Colonic mucosa (tissue), 4 donors: ENCODE results near the gene CD276. TPM values are rescaled to one million over a fixed set of nuclear protein-coding genes. Genes with fewer than 3 reads are reported as not detected.
"Not testable (repeated sequence)": the region's sequence is repeated elsewhere in the genome, so short reads cannot be mapped to it uniquely, and the experiment has no call there.

Experiments
- DNase-seq: peaks from one replicate; pipeline ENCODE4 v3.0.0-alpha.2; 2020
- H3K27ac ChIP-seq: fragments of 200-600 bp; one replicate; pipeline ENCODE4 v1.8.0; 2021
- H3K27me3 ChIP-seq: fragments of 200-600 bp; one replicate; pipeline ENCODE4 v1.8.0; 2021
- H3K36me3 ChIP-seq: fragments of 200-600 bp; one replicate; pipeline ENCODE4 v1.8.0; 2021
- H3K4me1 ChIP-seq: fragments of 200-600 bp; one replicate; pipeline ENCODE4 v1.8.0; 2021; ENCODE audit warnings: mild to moderate bottlenecking
- H3K4me3 ChIP-seq: fragments of 200-600 bp; one replicate; pipeline ENCODE4 v1.8.0; 2021
- H3K9ac ChIP-seq, 2 donors: one replicate each; pipeline ENCODE4 v1.7.0; 2013; ENCODE audit warnings: control low read depth in 2 of 2, low read depth in 2 of 2, low read length in 2 of 2
- H3K9me3 ChIP-seq: fragments of 200-600 bp; one replicate; pipeline ENCODE4 v1.8.0; 2021
- intact Hi-C: fragments of 100-400 bp; cut with DNase I; formaldehyde crosslinking; loops from one replicate; pipeline ENCODE4 v1.14.1; 2022
- total RNA-seq, 2 donors: library from RNA; stranded (reverse); fragmentation: NEBNext Ultra II Directional in 1 of 2; extraction: Animal tissue kit (Norgen Biotek cat#: 25700) in 1 of 2; gene quantifications; one replicate each; pipeline ENCODE4 v1.2.1, GENCODE V29; 2021
- TF ChIP-seq, protein P1 (sequence below): fragments of 200-600 bp; IDR thresholded peaks from one replicate; pipeline ENCODE4 v1.8.0; 2022; ENCODE audit warnings: antibody characterized with exemption, mild to moderate bottlenecking
- donor health status: healthy.
- donor health status: DM: no; HTN: no; CAD: no.
- donor health status: DM: no; HTN: no; CAD: no.

CD276 gene
- total RNA-seq, 2 donors from 2014 or later: 45.2 to 49.9 TPM

DNA sequence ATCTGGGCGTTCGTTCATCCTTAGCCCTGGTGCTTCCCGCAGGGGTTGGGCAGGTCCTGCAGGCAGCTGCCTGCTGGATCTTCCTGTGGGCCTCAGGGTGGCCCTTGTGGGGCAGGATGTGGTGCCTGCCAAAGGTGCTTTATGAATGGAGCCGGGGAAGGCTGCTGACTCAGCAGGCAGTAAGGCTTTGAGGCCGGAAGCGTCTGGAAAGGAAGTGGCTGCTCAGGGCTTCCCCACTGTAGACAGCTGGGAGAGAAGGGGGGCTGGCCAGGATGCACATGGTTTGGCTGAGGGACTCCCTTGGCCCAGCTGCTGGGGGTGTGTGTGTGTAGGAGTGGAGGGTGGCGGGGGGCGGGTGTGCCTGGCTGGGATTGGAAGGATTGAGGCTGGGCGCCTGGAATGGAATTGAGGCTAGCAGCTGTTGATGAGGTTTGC, 12.9 kb downstream of the CD276 start:
- peak overlapping the region; percentile 1 for H3K27ac ChIP-seq
- no peaks in the 10 kb centered on the region for H3K36me3 ChIP-seq
- H3K4me1 ChIP-seq: no peaks in the 10 kb centered on the region
- TF ChIP-seq, protein P1, sequence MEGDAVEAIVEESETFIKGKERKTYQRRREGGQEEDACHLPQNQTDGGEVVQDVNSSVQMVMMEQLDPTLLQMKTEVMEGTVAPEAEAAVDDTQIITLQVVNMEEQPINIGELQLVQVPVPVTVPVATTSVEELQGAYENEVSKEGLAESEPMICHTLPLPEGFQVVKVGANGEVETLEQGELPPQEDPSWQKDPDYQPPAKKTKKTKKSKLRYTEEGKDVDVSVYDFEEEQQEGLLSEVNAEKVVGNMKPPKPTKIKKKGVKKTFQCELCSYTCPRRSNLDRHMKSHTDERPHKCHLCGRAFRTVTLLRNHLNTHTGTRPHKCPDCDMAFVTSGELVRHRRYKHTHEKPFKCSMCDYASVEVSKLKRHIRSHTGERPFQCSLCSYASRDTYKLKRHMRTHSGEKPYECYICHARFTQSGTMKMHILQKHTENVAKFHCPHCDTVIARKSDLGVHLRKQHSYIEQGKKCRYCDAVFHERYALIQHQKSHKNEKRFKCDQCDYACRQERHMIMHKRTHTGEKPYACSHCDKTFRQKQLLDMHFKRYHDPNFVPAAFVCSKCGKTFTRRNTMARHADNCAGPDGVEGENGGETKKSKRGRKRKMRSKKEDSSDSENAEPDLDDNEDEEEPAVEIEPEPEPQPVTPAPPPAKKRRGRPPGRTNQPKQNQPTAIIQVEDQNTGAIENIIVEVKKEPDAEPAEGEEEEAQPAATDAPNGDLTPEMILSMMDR: no peak
- no peaks in the 10 kb centered on the region for H3K9me3 ChIP-seq
- peak; percentile 78 for DNase-seq
- no peak overlapping the region for H3K4me3 ChIP-seq
- no peaks in the 10 kb centered on the region for H3K27me3 ChIP-seq
- intact Hi-C loops: loop anchor here (5.0 kb wide), 1 partner anchor 135 kb away; no protein-coding TSS in a partner anchor
- H3K9ac ChIP-seq: no peak overlapping the region

DNA sequence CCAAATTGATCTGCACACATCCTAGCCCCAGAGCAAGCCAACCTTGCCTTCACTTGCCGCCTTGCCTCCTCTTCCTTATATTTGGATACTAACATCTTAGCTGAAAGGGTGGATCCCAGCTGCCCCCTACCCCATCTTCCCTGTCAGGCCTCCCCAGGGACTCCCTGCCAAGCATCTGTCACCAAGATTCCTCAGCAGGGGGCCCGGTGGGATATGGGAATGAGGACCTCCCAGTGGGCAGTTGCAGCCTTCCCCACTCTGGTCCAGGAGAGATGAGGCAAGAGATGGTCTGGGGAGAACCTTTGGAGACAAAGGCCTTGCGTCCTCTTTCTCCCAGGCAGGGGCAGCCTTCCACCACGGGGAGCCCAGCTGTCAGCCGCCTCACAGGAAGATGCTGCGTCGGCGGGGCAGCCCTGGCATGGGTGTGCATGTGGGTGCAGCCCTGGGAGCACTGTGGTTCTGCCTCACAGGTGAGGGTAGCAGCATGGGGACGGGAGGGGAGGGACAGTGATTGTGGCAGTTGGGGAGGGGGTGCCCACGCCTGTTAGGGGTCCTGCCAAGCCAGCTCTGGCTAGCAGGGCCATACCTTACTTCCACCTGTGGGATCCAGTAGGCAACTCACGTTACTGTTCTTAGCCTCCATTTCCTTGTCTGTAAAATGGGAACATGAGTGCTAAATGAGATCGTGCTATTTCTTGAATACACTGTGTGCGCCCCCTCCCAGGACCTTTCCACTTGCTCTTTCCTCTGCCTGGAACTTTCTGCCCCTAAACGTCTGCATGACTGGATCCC, 15.3 kb downstream of the CD276 start:
- no peak for DNase-seq
- Histone ChIP-seq H3K4me3 (no peak overlapping the region), H3K27me3 (no peaks in the 10 kb centered on the region), H3K27ac (no peak overlapping the region), H3K4me1 (no peaks in the 10 kb centered on the region), H3K9me3 (no peaks in the 10 kb centered on the region), H3K36me3 (no peaks in the 10 kb centered on the region), H3K9ac (no peak overlapping the region)
- intact Hi-C loops: loop anchor here (2.0 to 10.0 kb wide), 4 partner anchors 23 to 395 kb away; no protein-coding TSS in a partner anchor
- TF ChIP-seq, protein P1: no peak

GRCh38 chr15:73700041-73700842, 16.1 kb downstream of the CD276 start:
- DNase-seq: peak; percentile 80
- Histone ChIP-seq H3K27me3 (no peaks in the 10 kb centered on the region), H3K4me1 (no peaks in the 10 kb centered on the region), H3K27ac (no peak overlapping the region), H3K9ac (no peak overlapping the region), H3K4me3 (no peak overlapping the region), H3K36me3 (no peaks in the 10 kb centered on the region), H3K9me3 (no peaks in the 10 kb centered on the region)
- intact Hi-C loops: loop anchor here (2.0 to 10.0 kb wide), 3 partner anchors 23 to 395 kb away; no protein-coding TSS in a partner anchor
- TF ChIP-seq, protein P1: peak; percentile 91

DNA sequence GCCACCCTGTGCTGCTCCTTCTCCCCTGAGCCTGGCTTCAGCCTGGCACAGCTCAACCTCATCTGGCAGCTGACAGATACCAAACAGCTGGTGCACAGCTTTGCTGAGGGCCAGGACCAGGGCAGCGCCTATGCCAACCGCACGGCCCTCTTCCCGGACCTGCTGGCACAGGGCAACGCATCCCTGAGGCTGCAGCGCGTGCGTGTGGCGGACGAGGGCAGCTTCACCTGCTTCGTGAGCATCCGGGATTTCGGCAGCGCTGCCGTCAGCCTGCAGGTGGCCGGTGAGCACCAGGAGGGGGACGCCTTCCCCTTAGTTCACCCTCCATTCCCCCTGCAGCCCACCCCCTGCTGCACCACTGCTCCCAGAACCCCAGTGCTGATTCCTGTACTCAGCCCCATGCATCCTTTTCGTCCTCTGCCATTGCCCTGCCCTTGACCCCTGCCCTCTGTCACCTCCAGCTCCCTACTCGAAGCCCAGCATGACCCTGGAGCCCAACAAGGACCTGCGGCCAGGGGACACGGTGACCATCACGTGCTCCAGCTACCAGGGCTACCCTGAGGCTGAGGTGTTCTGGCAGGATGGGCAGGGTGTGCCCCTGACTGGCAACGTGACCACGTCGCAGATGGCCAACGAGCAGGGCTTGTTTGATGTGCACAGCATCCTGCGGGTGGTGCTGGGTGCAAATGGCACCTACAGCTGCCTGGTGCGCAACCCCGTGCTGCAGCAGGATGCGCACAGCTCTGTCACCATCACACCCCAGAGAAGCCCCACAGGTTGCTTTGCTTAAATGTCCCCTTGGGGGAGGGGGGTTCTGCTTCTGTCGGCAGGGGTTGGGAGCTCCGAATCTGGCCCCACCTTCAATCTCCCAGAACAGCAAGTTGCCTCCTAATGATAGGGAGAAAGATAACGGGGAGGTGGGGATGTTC, 18.4 kb downstream of the CD276 start:
- H3K27ac ChIP-seq, H3K9ac ChIP-seq, DNase-seq, H3K9me3 ChIP-seq, H3K27me3 ChIP-seq, H3K4me3 ChIP-seq, H3K4me1 ChIP-seq, H3K36me3 ChIP-seq: not testable (repeated sequence)
- intact Hi-C loops: loop anchor here (10.0 kb wide), 1 partner anchor 398 kb away; no protein-coding TSS in a partner anchor

DNA sequence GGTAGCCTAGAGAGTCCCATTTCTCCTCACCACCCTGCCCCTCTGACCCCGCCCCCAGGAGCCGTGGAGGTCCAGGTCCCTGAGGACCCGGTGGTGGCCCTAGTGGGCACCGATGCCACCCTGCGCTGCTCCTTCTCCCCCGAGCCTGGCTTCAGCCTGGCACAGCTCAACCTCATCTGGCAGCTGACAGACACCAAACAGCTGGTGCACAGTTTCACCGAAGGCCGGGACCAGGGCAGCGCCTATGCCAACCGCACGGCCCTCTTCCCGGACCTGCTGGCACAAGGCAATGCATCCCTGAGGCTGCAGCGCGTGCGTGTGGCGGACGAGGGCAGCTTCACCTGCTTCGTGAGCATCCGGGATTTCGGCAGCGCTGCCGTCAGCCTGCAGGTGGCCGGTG, 19.4 kb downstream of the CD276 start:
- not testable (repeated sequence) for H3K4me1 ChIP-seq, H3K27me3 ChIP-seq, DNase-seq, H3K9ac ChIP-seq, H3K4me3 ChIP-seq, H3K9me3 ChIP-seq, H3K36me3 ChIP-seq, H3K27ac ChIP-seq
- intact Hi-C loops: loop anchor here (10.0 kb wide), 1 partner anchor 399 kb away; no protein-coding TSS in a partner anchor

GRCh38 chr15:73704142-73704868, 20.1 kb downstream of the CD276 start:
- H3K9me3 ChIP-seq: not testable (repeated sequence)

More at GRCh38 chr15:73704142-73704868, 20.1 kb downstream of the CD276 start:
- not testable (repeated sequence) for H3K4me3 ChIP-seq, H3K4me1 ChIP-seq, H3K27ac ChIP-seq, H3K27me3 ChIP-seq, DNase-seq, H3K36me3 ChIP-seq
- peak overlapping the region in 1 of 2 donors; percentile 37 for H3K9ac ChIP-seq
- intact Hi-C loops: loop anchor here (10.0 kb wide), 1 partner anchor 400 kb away; no protein-coding TSS in a partner anchor
